SIG-M5 treated with dmso at 0.1 percent for 504 hours (cell line): Measurements from ENCODE around the gene PTCRA.
"Not testable (repeated sequence)": the region's sequence is repeated elsewhere in the genome, so short reads cannot be mapped to it uniquely, and the experiment has no call there.

Experiments used
- DNase-seq: peaks from one replicate; lab custom pipeline; 2025; ENCODE audit not compliant: unreplicated experiment; lab: John Stamatoyannopoulos, UW

The PTCRA gene

DNA sequence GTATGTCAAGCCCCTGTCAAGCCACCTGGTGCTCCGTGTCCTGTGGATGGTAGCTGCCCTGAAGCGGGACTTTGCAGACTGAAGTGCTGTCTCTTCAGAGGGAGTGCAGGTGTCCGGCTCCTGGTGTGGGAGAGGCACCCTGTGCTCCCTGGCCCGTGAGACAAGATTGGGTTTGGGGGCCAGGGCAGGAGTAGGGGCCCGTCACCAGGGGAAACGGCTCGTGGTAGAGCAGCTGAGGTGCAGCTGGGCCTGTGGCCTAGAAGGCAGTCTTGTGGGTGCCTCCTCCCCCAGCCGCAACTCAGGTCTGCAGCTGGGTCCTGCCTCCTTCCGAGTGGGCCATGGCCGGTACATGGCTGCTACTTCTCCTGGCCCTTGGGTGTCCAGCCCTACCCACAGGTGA is at the start of gene PTCRA:
Gene PTCRA, plus strand, starts transcription at position 322 of the 400 bp plus-strand sequence. Its CDS starts 17 bp downstream, at position 339.
- DNase-seq = no peak

- DNase-seq = no peak
Measured at GRCh38 chr6:42870145-42870936, 45.5 kb upstream of the PTCRA start.

DNA sequence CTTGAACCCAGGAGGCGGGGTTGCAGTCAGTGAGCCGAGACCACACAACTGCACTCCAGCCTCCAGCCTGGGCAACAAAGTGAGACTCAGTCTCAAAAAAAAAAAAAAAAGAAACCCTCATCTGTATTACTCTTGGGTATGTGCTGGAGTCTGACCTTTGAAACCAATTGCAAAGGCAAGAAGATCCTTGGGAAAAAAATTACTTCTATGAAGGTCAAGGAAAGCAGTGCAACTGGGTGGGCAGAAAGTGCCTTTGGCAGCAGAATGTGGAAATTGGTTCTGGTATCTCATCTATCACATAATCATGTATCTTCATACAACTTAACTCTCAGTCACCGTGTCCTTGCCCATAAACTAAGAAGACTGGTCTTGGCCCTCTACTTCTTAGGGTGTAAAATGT is 44.1 kb upstream of the PTCRA start:
- no peak for DNase-seq

- DNase-seq = no peak
Measured at GRCh38 chr6:42873313-42873712, 42.5 kb upstream of the PTCRA start.

- no peak for DNase-seq
Measured at GRCh38 chr6:42877695-42878094, 38.2 kb upstream of the PTCRA start.

DNA sequence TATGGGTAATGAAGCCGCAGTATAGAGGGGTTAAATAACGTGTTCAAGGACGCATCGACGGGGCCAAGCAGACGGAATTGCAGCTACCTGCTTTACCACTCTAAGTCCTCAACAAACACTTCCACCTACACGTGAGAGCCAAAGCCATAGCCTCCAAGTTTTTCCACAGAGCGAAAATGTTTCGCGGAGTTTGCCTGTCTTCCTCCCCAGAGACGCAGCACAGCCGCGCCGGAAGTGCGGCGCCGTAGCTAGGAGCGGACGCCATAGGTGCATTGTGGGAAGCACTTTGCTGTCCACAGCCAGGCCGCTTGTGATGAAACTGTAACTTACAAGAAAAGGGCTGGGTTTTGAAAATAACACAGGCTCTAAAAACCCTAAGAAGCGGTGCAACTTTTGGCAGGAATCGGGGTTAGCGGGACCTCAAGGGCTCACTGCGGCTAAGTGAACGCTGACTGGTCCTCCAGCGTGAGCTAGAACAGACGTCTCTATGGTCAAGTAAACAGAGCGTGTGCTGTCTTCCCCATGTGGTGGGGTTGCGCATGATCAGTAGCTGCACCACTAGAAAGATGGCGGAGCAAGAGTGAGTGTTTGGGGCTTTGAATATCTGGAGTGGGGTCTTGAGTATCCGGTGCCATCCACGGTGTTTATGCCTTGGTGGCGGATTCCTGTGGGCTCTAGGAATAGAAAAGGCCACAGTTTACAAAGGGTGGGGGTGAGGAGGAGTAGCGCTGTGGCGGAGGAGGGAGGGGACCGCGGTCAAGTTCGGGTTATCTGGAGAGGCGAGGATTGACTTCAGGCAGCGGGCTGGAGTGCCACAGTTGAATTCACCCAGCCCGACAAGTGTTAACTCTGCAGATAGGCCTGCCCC is 36.2 kb upstream of the PTCRA start, which contains the start of gene RPL7L1:
Gene RPL7L1, plus strand, starts transcription at position 245 of the 868 bp plus-strand sequence. Its CDS starts 295 bp downstream, at position 540.
- peak; percentile 85 for DNase-seq

DNA sequence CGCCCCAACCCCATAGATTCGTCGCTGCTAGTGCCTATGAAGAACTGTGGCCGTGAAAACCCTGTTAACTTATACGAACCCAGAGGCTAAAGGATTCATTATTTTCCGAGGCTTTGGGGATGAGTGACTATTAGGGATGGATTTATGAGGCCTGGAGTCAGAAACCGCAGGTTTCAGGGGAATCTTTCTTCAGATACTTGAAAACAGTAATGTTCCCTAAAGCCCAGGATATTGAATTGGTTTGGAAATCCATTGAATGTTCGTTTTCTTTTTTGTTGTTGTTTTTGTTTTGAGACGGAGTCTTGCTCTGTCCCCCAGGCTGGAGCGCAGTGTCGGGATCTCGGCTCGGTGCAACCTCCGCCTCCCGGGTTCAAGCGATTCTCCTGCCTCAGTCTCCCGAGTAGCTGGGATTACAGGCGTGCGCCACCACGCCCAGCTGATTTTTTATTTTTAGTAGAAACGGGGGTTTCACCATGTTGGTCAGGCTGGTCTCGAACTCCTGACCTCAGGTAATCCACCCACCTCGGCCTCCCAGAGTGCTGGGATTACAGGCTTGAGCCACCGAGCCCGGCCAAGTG is 35.5 kb upstream of the PTCRA start:
- DNase-seq = not testable (repeated sequence)

DNA sequence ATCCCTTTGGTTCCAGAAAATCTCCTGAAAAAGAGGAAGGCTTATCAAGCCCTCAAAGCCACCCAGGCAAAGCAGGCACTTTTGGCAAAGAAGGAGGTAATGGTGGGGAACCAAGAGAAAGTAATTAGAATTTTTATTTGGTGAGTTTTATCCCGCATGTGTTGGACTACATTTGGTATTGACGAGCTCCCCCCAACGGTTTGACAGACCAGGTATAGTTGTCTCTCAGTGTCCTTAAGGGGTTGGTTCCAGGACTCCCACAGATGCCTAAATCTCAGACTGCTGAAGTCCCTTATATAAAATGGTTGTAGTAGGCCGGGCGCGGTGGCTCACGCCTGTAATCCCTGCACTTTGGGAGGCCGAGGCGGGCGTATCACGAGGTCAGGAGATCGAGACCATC is 35.0 kb upstream of the PTCRA start:
- DNase-seq = not testable (repeated sequence)

DNA sequence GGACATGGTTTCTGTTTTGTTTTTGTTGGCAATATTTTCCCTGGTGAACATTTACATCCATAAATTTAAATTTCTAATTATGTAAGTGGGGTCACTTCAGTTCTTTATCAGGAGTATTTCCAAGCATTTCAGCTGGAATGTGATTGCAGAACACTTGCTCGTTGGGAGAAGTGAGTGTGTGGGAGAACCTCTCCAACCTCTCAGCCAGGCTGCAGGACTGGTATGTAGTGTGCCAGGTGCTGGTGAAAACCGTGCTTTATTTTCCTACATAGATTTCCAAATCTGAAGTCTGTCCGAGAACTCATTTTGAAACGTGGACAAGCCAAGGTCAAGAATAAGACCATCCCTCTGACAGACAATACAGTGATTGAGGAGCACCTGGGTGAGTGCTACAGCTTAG is 30.2 kb upstream of the PTCRA start:
- no peak for DNase-seq

DNA sequence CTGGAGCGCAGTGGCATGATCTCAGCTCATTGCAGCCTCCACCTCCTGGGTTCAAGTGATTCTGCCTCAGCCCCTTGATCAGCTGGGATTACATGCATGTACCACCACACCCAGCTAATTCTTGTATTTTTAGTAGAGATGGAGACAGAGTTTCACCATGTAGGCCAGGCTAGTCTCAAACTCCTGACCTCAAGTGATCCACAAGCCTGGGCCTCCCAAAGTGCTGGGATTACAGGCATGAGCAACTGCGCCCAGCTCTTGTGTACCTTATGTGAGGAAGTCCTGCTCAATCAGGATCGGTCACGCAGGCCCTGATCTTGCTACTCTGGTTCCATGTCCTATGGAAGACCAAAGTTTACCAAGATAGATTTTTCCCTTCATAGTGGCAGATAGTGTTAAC is 27.7 kb upstream of the PTCRA start:
- DNase-seq = not testable (repeated sequence)

GRCh38 chr6:42889815-42890214 is 26.0 kb upstream of the PTCRA start:
- no peak for DNase-seq

DNA sequence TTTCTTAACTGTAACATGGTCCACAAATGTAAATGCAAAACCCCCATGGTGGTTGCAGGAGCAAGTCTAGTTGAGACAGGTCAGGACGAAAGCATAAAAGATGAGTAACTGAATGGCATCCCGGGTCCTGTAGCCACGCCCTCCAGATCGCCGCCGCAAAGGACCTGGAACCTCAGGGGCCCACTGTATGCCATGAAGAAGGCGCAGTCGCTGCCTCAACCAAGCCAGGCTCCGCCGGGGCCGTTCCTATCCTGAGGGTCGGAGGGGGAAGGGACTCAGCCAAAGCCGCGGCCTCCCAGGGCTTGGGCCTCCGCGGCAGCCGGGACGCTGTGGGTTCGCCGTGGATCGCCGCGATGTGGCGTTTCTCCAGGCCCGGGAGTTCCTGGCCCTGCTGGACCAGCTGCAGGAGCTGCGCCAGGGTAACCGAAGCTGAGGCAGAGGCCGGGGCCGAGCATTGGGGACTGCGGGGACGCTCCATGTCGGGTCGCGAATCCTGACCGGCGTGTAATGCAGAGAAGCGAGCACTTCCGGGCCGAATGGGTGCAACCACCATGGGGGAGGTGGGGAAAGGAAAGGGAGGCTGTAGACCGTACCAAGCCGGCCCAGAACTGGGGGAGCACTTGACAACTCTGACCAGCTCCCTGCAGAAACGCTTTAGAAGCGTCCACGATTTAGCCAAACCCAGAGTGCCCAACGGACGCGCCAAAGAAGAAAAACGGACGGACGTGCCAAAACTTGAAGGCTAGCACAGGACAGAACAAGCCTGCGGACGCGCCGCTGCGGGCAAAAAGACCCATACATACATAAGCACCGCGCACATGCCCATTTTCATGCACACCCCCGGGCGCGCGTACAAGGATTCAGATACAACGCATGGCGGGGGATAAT is 25.3 kb upstream of the PTCRA start:
- DNase-seq = peak; percentile 93

DNA sequence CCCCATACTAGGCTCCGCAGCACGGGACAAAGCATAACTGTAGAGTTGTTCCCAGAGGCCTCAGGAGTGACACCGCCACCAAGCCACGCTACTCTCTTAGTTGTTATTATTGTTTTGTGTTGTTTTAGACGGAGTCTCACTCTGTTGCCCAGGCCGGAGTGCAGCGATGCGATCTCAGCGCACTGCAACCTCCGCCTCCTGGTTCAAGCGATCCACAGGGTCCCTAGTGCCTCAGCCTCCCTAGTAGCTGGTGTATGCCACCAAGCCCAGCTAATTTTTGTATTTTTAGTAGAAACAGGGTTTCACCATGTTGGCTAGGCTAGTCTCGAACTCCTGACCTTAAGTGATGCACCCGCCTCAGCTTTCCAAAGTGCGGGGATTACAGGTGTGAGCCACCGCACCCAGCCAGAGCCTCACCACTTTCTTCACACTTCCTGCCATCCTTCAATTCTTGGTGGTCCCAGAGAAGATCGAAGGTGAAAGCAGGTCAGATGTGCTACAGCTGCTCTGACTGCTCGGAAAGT is 24.6 kb upstream of the PTCRA start:
- DNase-seq = no peak

DNA sequence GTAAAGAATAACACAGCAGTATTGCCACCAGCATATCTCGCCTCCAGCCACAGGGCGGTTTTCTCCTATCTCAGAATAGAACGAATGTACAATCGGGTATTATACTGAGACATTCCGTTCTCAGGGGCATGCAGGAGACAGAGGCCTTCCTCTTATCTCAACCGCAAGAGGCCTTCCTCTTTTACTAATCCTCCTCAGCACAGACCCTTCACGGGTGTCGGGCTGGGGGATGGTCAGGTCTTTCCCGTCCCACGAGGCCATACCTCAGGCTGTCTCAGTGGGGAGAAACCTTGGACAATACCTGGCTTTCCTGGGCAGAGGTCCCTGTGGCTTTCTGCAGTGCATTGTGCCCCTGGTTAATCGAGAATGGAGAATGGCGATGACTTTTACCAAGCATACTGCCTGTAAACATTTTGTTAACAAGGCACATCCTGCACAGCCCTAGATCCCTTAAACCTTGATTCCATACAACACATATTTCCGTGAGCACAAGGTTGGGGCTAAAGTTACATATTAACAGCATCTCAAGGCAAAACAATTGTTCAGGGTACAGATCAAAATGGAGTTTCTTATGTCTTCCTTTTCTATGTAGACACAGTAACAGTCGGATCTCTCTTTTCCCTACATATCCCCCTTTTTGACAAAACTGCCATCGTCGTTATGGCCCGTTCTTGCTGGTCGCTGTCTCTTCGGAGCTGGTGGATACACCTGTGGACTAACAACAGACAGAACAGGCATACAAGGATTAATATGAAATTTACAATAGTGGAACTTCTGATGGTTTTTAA is 21.6 kb upstream of the PTCRA start:
- DNase-seq = peak; percentile 64

DNA sequence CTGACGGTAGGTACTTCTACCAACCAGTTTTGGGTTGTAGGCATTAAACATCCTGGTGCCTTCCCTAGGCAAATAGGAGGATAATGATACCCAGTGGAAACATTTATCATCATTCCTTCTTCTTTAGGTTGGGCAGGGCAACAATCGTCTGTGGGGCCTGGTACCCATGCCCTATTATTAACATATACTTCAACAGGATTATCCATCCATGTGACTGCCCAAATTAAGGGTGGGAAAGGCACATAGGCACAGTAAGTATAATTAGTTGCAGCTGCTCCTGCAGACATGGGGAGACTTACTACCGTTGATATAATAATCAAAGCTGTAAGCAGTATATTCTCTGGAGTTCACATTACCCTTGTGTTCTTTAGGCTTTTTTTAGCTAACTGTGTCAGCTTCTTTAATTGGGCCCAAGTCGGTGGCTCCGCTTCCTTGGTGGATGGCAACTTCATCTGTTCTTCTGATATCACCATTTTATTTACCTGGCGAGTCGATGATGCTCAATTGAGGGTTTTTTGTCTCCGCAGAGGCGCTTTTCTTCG is 19.6 kb upstream of the PTCRA start:
- no peak for DNase-seq

- DNase-seq = peak; percentile 13
Measured at GRCh38 chr6:42898891-42899361, 16.9 kb upstream of the PTCRA start.

DNA sequence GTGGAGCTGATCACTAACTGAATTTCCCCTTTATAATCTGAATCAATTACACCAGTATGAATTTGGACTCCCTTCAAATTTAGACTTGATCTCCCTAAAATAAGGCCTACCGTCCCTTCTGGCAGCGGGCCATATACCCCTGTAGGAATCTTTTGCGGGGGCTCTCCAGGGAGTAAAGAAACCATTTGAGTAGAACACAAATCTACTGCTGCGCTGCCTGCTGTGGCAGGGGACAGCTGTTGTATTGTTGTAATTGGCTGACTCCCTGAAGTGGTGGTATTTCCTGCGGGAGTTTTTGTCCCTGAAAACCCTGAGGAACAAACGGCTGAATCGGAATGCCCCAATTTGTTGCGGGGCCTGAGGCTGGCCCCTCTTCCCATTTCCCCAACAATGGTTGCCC is 16.0 kb upstream of the PTCRA start:
- DNase-seq = no peak

- DNase-seq = peak; percentile 73
Measured at GRCh38 chr6:42901538-42901957, 14.3 kb upstream of the PTCRA start.
